ENCODE data around the gene LPP.

LPP gene

DNA sequence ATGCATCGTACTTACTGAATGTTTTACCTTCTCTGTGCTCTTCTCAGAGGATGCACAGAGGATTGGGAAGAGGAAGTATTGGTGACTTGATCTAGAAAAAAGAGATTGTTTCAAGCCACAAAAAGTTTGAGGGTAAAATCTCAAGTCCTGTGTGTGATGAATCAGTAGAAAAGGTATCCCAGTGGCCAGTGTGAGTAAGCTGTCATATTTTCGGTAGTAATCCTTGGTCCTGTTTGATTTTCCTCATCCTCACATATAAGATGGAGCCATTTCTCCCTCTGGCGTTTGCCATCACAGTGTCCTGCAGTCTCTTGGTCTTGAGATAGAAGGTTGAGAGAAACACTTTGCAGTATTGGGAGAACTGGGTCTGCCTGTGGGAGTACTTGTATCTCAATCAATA lies 166.8 kb downstream of the LPP start:
- H4K20me1 ChIP-seq (ENCODE audit: insufficient read depth, low read length), result no peaks in the 10 kb centered on the region
- no peak overlapping the region for H3K4me2 ChIP-seq (ENCODE audit: low read length)
- no peaks in the 10 kb centered on the region for H3K9me3 ChIP-seq (ENCODE audit: low read length)
- H3K4me1 ChIP-seq (ENCODE audit: insufficient read depth, low read length, severe bottlenecking), result peaks cover 8% of the 10 kb centered on the region
- no peaks in the 10 kb centered on the region for H3K79me2 ChIP-seq (ENCODE audit: insufficient read depth, low read length)
- no peak overlapping the region for H3K27ac ChIP-seq (ENCODE audit: low read depth, low read length, poor library complexity, severe bottlenecking)
- TF ChIP-seq, protein P1, sequence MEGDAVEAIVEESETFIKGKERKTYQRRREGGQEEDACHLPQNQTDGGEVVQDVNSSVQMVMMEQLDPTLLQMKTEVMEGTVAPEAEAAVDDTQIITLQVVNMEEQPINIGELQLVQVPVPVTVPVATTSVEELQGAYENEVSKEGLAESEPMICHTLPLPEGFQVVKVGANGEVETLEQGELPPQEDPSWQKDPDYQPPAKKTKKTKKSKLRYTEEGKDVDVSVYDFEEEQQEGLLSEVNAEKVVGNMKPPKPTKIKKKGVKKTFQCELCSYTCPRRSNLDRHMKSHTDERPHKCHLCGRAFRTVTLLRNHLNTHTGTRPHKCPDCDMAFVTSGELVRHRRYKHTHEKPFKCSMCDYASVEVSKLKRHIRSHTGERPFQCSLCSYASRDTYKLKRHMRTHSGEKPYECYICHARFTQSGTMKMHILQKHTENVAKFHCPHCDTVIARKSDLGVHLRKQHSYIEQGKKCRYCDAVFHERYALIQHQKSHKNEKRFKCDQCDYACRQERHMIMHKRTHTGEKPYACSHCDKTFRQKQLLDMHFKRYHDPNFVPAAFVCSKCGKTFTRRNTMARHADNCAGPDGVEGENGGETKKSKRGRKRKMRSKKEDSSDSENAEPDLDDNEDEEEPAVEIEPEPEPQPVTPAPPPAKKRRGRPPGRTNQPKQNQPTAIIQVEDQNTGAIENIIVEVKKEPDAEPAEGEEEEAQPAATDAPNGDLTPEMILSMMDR (IDR thresholded peaks at IDR 0.05; ENCODE audit: low read length), result no peak
- no peak for TF ChIP-seq EZH2 (IDR thresholded peaks at IDR 0.05; ENCODE audit: borderline replicate concordance, low read length)
- H3K4me3 ChIP-seq (ENCODE audit: low read depth, low read length, poor library complexity, severe bottlenecking), result no peak overlapping the region
- no peak overlapping the region for H3K9ac ChIP-seq (ENCODE audit: low read length)
- no peaks in the 10 kb centered on the region for H3K36me3 ChIP-seq (ENCODE audit: insufficient read depth, low read length)
- no peaks in the 10 kb centered on the region for H3K9me2 ChIP-seq (ENCODE audit: low read depth, low read length)
- H3K27me3 ChIP-seq (ENCODE audit: insufficient read depth, low read length), result no peaks in the 10 kb centered on the region
- H2AFZ ChIP-seq (ENCODE audit: low read length), result no peak overlapping the region
- H3F3A ChIP-seq (ENCODE audit: insufficient read depth, low read length), result no peaks in the 10 kb centered on the region

DNA sequence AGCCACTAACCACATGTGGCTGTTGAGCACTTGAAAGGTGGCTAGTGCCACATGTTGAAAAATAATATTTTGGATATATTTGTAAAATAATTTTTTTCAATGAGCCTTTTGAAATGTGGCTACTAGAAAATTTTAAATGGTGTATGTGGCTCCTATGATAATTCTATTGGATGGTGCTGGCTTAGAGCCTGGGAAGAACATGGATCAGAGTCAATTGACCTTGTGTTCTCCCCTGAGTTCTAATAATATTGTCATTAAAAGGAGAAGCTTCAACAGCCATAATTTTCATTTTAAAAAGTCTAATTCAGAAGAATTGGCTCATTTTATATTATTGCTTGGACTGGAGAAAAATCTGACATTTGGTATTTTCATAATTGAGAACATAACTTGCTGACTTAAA lies 167.3 kb downstream of the LPP start:
- Histone ChIP-seq H3K4me3 (ENCODE audit: low read depth, low read length, poor library complexity, severe bottlenecking) (no peak overlapping the region), H3K9me2 (ENCODE audit: low read depth, low read length) (no peaks in the 10 kb centered on the region), H2AFZ (ENCODE audit: low read length) (no peak overlapping the region), H3K36me3 (ENCODE audit: insufficient read depth, low read length) (no peaks in the 10 kb centered on the region), H3K27ac (ENCODE audit: low read depth, low read length, poor library complexity, severe bottlenecking) (no peak overlapping the region), H4K20me1 (ENCODE audit: insufficient read depth, low read length) (no peaks in the 10 kb centered on the region), H3K4me1 (ENCODE audit: insufficient read depth, low read length, severe bottlenecking) (peaks cover 8% of the 10 kb centered on the region), H3K9ac (ENCODE audit: low read length) (no peak overlapping the region), H3K79me2 (ENCODE audit: insufficient read depth, low read length) (no peaks in the 10 kb centered on the region), H3F3A (ENCODE audit: insufficient read depth, low read length) (no peaks in the 10 kb centered on the region), H3K4me2 (ENCODE audit: low read length) (no peak overlapping the region), H3K27me3 (ENCODE audit: insufficient read depth, low read length) (no peaks in the 10 kb centered on the region), H3K9me3 (ENCODE audit: low read length) (no peaks in the 10 kb centered on the region)
- no peak for TF ChIP-seq EZH2 (IDR thresholded peaks at IDR 0.05; ENCODE audit: borderline replicate concordance, low read length)
- TF ChIP-seq, protein P1 (IDR thresholded peaks at IDR 0.05; ENCODE audit: low read length), result no peak

GRCh38 chr3:188322135-188322887 lies 168.4 kb downstream of the LPP start:
- H3K27ac ChIP-seq (ENCODE audit: low read depth, low read length, poor library complexity, severe bottlenecking), result no peak overlapping the region
- no peaks in the 10 kb centered on the region for H3K79me2 ChIP-seq (ENCODE audit: insufficient read depth, low read length)
- no peaks in the 10 kb centered on the region for H3K9me2 ChIP-seq (ENCODE audit: low read depth, low read length)
- H3K27me3 ChIP-seq (ENCODE audit: insufficient read depth, low read length), result no peaks in the 10 kb centered on the region
- no peaks in the 10 kb centered on the region for H3K9me3 ChIP-seq (ENCODE audit: low read length)
- H3K36me3 ChIP-seq (ENCODE audit: insufficient read depth, low read length), result no peaks in the 10 kb centered on the region
- H3K4me2 ChIP-seq (ENCODE audit: low read length), result no peak overlapping the region
- H3K4me3 ChIP-seq (ENCODE audit: low read depth, low read length, poor library complexity, severe bottlenecking), result no peak overlapping the region
- no peak overlapping the region for H3K9ac ChIP-seq (ENCODE audit: low read length)
- no peaks in the 10 kb centered on the region for H4K20me1 ChIP-seq (ENCODE audit: insufficient read depth, low read length)
- H2AFZ ChIP-seq (ENCODE audit: low read length), result no peak overlapping the region
- TF ChIP-seq, protein P1 (IDR thresholded peaks at IDR 0.05; ENCODE audit: low read length), result no peak
- H3F3A ChIP-seq (ENCODE audit: insufficient read depth, low read length), result no peaks in the 10 kb centered on the region
- peaks cover 8% of the 10 kb centered on the region for H3K4me1 ChIP-seq (ENCODE audit: insufficient read depth, low read length, severe bottlenecking)
